Lower lobe of right lung (tissue), 2 donors: ENCODE measurements around the gene ALOX15. TPM values are rescaled to one million over a fixed set of nuclear protein-coding genes. Genes with fewer than 3 reads are reported as not detected.
A peak's percentile ranks its signal among the peaks of the same experiment; 100 is the strongest.

Source experiments
- ATAC-seq, 2 donors: fragments of 200-7000 bp; cut with Tn5 transposase; one replicate each; pipeline ENCODE4 v1.9.1; 2020 to 2022; ENCODE audit warnings: mild to moderate bottlenecking in 2 of 2, moderate library complexity in 2 of 2
- DNase-seq: peaks from one replicate; pipeline ENCODE4 v3.0.0-alpha.2; 2020
- H3K27ac ChIP-seq: fragments of 200-600 bp; one replicate; pipeline ENCODE4 v1.8.0; 2022
- H3K27me3 ChIP-seq: fragments of 200-600 bp; one replicate; pipeline ENCODE4 v1.8.0; 2022; ENCODE audit warnings: low read depth
- H3K36me3 ChIP-seq: fragments of 200-600 bp; one replicate; pipeline ENCODE4 v1.8.0; 2022; ENCODE audit warnings: mild to moderate bottlenecking
- H3K4me1 ChIP-seq: fragments of 200-600 bp; one replicate; pipeline ENCODE4 v1.8.0; 2022
- H3K4me3 ChIP-seq: fragments of 200-600 bp; one replicate; pipeline ENCODE4 v1.8.0; 2022; ENCODE audit warnings: mild to moderate bottlenecking
- H3K9me3 ChIP-seq: fragments of 200-600 bp; one replicate; pipeline ENCODE4 v1.8.0; 2022
- CTCF ChIP-seq: fragments of 200-600 bp; IDR thresholded peaks from one replicate; pipeline ENCODE4 v1.8.0; 2022; ENCODE audit warnings: antibody characterized with exemption, mild to moderate bottlenecking
- intact Hi-C: fragments of 100-400 bp; cut with DNase I; formaldehyde crosslinking; loops from one replicate; pipeline ENCODE4 v1.11.0; 2022
- total RNA-seq: library from RNA; stranded (reverse); fragmentation: NEBNext Ultra II Directional; extraction: Animal tissue kit (Norgen Biotek cat#: 25700); gene quantifications from one replicate; pipeline ENCODE4 v1.2.1, GENCODE V29; 2021
- donor health status: DM: no; HTN: yes; CAD: no; lungs with severe emphysema.

Gene ALOX15
- total RNA-seq, 1 donor from 2014 or later, result 6.1 TPM

GRCh38 chr17:4594931-4595684, 46.4 kb downstream of the ALOX15 start:
- DNase-seq (peak; percentile 74), ATAC-seq (peak; percentile 49 to 73)
- H3K9me3 ChIP-seq, result no peaks in the 10 kb centered on the region
- H3K36me3 ChIP-seq, result no peaks in the 10 kb centered on the region
- intact Hi-C loops, result no loop called here
- H3K27ac ChIP-seq, result no peak overlapping the region
- TF ChIP-seq CTCF, result peak; percentile 58
- peak overlapping the region; percentile 20 for H3K4me3 ChIP-seq
- H3K27me3 ChIP-seq, result no peaks in the 10 kb centered on the region
- H3K4me1 ChIP-seq, result peaks cover 25% of the 10 kb centered on the region

- Histone ChIP-seq H3K36me3 (no peaks in the 10 kb centered on the region), H3K27ac (no peak overlapping the region), H3K9me3 (no peaks in the 10 kb centered on the region), H3K27me3 (no peaks in the 10 kb centered on the region), H3K4me3 (no peak overlapping the region), H3K4me1 (peaks cover 23% of the 10 kb centered on the region)
- ATAC-seq, result no peak
- DNase-seq, result no peak
- intact Hi-C loops, result no loop called here
- no peak for TF ChIP-seq CTCF
Observed at GRCh38 chr17:4594406-4594805, 47.1 kb downstream of the ALOX15 start.

GRCh38 chr17:4593021-4593421, 48.5 kb downstream of the ALOX15 start:
- Histone ChIP-seq H3K4me1 (peaks cover 16% of the 10 kb centered on the region), H3K36me3 (no peaks in the 10 kb centered on the region), H3K27ac (peak overlapping the region; percentile 6), H3K4me3 (no peak overlapping the region), H3K9me3 (no peaks in the 10 kb centered on the region), H3K27me3 (no peaks in the 10 kb centered on the region)
- ATAC-seq, result no peak
- no peak for TF ChIP-seq CTCF
- no peak for DNase-seq
- intact Hi-C loops, result no loop called here

- Histone ChIP-seq H3K27me3 (no peaks in the 10 kb centered on the region), H3K27ac (no peak overlapping the region), H3K4me1 (peaks cover 14% of the 10 kb centered on the region), H3K36me3 (no peaks in the 10 kb centered on the region), H3K4me3 (no peak overlapping the region), H3K9me3 (no peaks in the 10 kb centered on the region)
- DNase-seq (no peak), ATAC-seq (no peak)
- intact Hi-C loops, result no loop called here
- TF ChIP-seq CTCF, result no peak
Observed at GRCh38 chr17:4592240-4593005, 49.1 kb downstream of the ALOX15 start.

GRCh38 chr17:4591529-4591928, 49.9 kb downstream of the ALOX15 start:
- Histone ChIP-seq H3K4me3 (no peak overlapping the region), H3K27me3 (no peaks in the 10 kb centered on the region), H3K36me3 (no peaks in the 10 kb centered on the region), H3K27ac (no peak overlapping the region), H3K4me1 (peaks cover 14% of the 10 kb centered on the region), H3K9me3 (no peaks in the 10 kb centered on the region)
- DNase-seq (no peak), ATAC-seq (peak; percentile 25 to 47)
- intact Hi-C loops, result no loop called here
- no peak for TF ChIP-seq CTCF
